HG02840 (cell line): Measurements from ENCODE around the gene HDGFL2.

Source experiments
- ATAC-seq: cut with Tn5 transposase; IDR thresholded peaks from one replicate; pipeline ENCODE4 v1.9.1; 2021; ENCODE audit warnings: mild to moderate bottlenecking, moderate library complexity, moderate number of reproducible peaks; ENCODE audit not compliant: unreplicated experiment, low FRiP score

HDGFL2 gene

DNA sequence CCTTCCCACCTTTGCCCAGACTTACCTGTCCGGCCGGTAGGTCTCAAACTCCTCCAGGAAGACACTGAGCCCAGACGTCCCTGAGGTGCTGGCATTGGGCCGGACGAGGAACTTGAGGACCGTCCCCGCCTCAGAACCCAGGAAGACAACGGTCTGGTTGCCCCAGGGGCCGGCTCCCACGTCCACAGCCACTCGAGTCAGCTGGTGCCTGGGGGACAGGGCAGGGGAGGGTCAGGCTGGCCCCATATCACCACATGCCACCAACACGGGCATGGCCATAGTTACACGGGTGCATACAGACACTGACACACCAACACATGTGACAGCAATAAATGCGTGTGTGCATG lies 76.1 kb downstream of the HDGFL2 start:
- no peak for ATAC-seq

GRCh38 chr19:4550018-4550417 lies 77.9 kb downstream of the HDGFL2 start:
- ATAC-seq = no peak

DNA sequence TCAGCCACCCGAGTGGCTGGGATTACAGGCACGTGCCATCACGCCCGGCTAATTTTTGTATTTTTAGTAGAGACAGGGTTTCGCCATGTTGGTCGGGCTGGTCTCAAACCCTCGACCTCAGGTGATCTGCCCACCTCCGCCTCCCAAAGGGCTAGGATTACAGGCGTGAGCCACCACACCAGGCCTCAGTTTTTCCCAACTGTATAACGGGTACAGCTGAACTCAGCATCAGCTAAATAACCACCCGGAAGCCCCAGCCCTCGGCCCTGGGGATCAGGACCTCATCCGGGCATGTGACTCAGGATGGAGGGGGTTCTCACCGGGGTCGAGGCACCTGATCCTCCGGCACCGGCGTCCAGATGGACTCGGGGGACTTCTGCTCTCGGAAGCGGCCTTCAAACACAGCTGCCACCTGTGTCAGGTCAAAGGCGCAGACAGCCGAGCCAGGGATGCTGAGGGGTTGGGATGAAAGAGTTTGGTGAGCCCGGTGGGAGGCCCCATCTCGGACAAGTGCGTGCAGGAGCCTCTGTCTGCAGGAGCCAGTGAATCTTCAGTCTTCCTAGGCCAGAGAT lies 78.5 kb downstream of the HDGFL2 start:
- no peak for ATAC-seq
